Fibroblast of lung (primary cell): Measurements from ENCODE around the gene MTCH1. TPM values are rescaled to one million over a fixed set of nuclear protein-coding genes. Genes with fewer than 3 reads are reported as not detected.

Experiments
- DNase-seq, 2 donors: peaks; one replicate each; pipeline versions ENCODE4 v3.0.0 to v3.0.0-alpha.2; 2010; ENCODE audit warnings: low read depth in 2 of 2
- H2AFZ ChIP-seq: 2 replicates; pipeline ENCODE4 v1.5.1; 2012; ENCODE audit warnings: low read length, control low read depth, inconsistent platforms
- H3K27ac ChIP-seq: 2 replicates; pipeline ENCODE4 v1.5.1; 2011; ENCODE audit warnings: low read length, control low read depth; ENCODE audit not compliant: insufficient read depth
- H3K27me3 ChIP-seq: 2 replicates; pipeline ENCODE4 v1.5.1; 2011; ENCODE audit warnings: mild to moderate bottlenecking, low read length; ENCODE audit not compliant: control insufficient read depth, insufficient read depth
- H3K36me3 ChIP-seq: 2 replicates; pipeline ENCODE4 v1.5.1; 2011; ENCODE audit warnings: low read length; ENCODE audit not compliant: control insufficient read depth, insufficient read depth
- H3K4me1 ChIP-seq: 2 replicates; pipeline ENCODE4 v1.5.1; 2011; ENCODE audit warnings: low read length; ENCODE audit not compliant: control insufficient read depth, insufficient read depth; ENCODE audit errors: extremely low read depth
- H3K4me2 ChIP-seq: 2 replicates; pipeline ENCODE4 v1.5.1; 2011; ENCODE audit warnings: low read length, control low read depth; ENCODE audit not compliant: insufficient read depth; ENCODE audit errors: extremely low read depth
- H3K4me3 ChIP-seq, 4 experiments: fragments of 200-600 bp in 1 of 4; sonication (generic) in 1 of 4; replicated peaks in 1 of 4; 2 replicates each; pipeline ENCODE4 v1.5.1; 2011 to 2016; ENCODE audit warnings: low read length in 4 of 4, low read depth in 3 of 4, mild to moderate bottlenecking in 3 of 4, control low read depth in 2 of 4, inconsistent platforms in 1 of 4, mixed read lengths in 1 of 4; ENCODE audit not compliant: insufficient read depth in 1 of 4; ENCODE audit errors: control extremely low read depth in 1 of 4
- H3K79me2 ChIP-seq: 2 replicates; pipeline ENCODE4 v1.5.1; 2012; ENCODE audit warnings: mild to moderate bottlenecking, low read length, inconsistent platforms; ENCODE audit not compliant: control insufficient read depth, insufficient read depth
- H3K9ac ChIP-seq: 2 replicates; pipeline ENCODE4 v1.5.1; 2011; ENCODE audit warnings: mild to moderate bottlenecking, low read length, control low read depth; ENCODE audit not compliant: insufficient read depth
- H3K9me3 ChIP-seq: 2 replicates; pipeline ENCODE4 v1.5.1; 2012; ENCODE audit warnings: low read depth, low read length; ENCODE audit not compliant: control insufficient read depth, insufficient read depth
- H4K20me1 ChIP-seq: 2 replicates; pipeline ENCODE4 v1.5.1; 2011; ENCODE audit warnings: low read length; ENCODE audit not compliant: control insufficient read depth, insufficient read depth; ENCODE audit errors: extremely low read depth
- CTCF ChIP-seq, 2 donors: IDR thresholded peaks in 1 of 2; conservative IDR thresholded peaks in 1 of 2; 1 replicate in 1 of 2; 2 replicates in 1 of 2; pipeline ENCODE4 v1.5.1; 2011 to 2012; ENCODE audit warnings: low read length in 2 of 2, control low read depth in 1 of 2, inconsistent platforms in 1 of 2, low read depth in 1 of 2, mild to moderate bottlenecking in 1 of 2
- EZH2 ChIP-seq: IDR thresholded peaks from 2 replicates; pipeline ENCODE4 v1.5.1; 2012; ENCODE audit warnings: low read length, control low read depth, mild to moderate bottlenecking; ENCODE audit errors: missing control alignments
- polyA plus RNA-seq, 2 donors: library from polyadenylated mRNA; depleted of rRNA in 1 of 2; stranded (reverse) in 1 of 2; unstranded in 1 of 2; fragments of >200 nt; gene quantifications; 2 replicates each; pipeline ENCODE4 v1.2.1, GENCODE V29; 2011 to 2012; ENCODE audit warnings: missing spikeins in 1 of 2
- total RNA-seq: library from RNA; depleted of rRNA; stranded (reverse); fragments of >200 nt; gene quantifications from 2 replicates; pipeline ENCODE4 v1.2.1, GENCODE V29; 2014

MTCH1 gene
- total and polyA plus RNA-seq, 2 donors (not counting 1 experiment from before 2014, with no cell fraction given), result 131 to 222 TPM

GRCh38 chr6:36961441-36962435 is 24.3 kb downstream of the MTCH1 start:
- H3K4me1 ChIP-seq, result no peaks in the 10 kb centered on the region
- no peak overlapping the region for H3K4me3 ChIP-seq
- no peaks in the 10 kb centered on the region for H3K36me3 ChIP-seq
- H3K27ac ChIP-seq, result no peak overlapping the region
- no peaks in the 10 kb centered on the region for H3K79me2 ChIP-seq
- no peaks in the 10 kb centered on the region for H4K20me1 ChIP-seq
- no peak overlapping the region for H3K4me2 ChIP-seq
- TF ChIP-seq EZH2, result no peak
- no peak for TF ChIP-seq CTCF (conservative IDR thresholded peaks at IDR 0.05 in 1 of 2, IDR thresholded peaks at IDR 0.05 in 1 of 2; ENCODE audit: low read depth in 1 of 2, low read length in 2 of 2)
- H2AFZ ChIP-seq, result no peak overlapping the region
- no peak overlapping the region for H3K9ac ChIP-seq
- H3K27me3 ChIP-seq, result no peaks in the 10 kb centered on the region
- no peak for DNase-seq
- no peaks in the 10 kb centered on the region for H3K9me3 ChIP-seq

GRCh38 chr6:36959555-36960250 is 26.3 kb downstream of the MTCH1 start:
- H3K79me2 ChIP-seq, result no peaks in the 10 kb centered on the region
- H3K9ac ChIP-seq, result no peak overlapping the region
- no peak overlapping the region for H3K27ac ChIP-seq
- no peak overlapping the region for H3K4me3 ChIP-seq
- H4K20me1 ChIP-seq, result no peaks in the 10 kb centered on the region
- peaks cover 2% of the 10 kb centered on the region for H3K27me3 ChIP-seq
- no peaks in the 10 kb centered on the region for H3K9me3 ChIP-seq
- H3K36me3 ChIP-seq, result no peaks in the 10 kb centered on the region
- TF ChIP-seq EZH2 (no peak), CTCF (conservative IDR thresholded peaks at IDR 0.05 in 1 of 2, IDR thresholded peaks at IDR 0.05 in 1 of 2; ENCODE audit: low read depth in 1 of 2, low read length in 2 of 2) (no peak)
- H3K4me1 ChIP-seq, result no peaks in the 10 kb centered on the region
- no peak overlapping the region for H3K4me2 ChIP-seq
- no peak for DNase-seq
- no peak overlapping the region for H2AFZ ChIP-seq
